GM10248 (cell line): ENCODE results near the gene FHL5.

Experiments
- CTCF ChIA-PET: fragments of 300-600 bp; sonication (Branson Sonifier 250); formaldehyde crosslinking; extraction: SDS; loops from one replicate; lab custom pipeline; 2021; ENCODE audit warnings: antibody characterized with exemption; lab: Yijun Ruan, JAX
- POLR2A ChIA-PET: fragments of 350-650 bp; sonication (Branson Sonifier 250); formaldehyde crosslinking; extraction: SDS; loops from one replicate; lab custom pipeline; 2020; ENCODE audit warnings: antibody characterized with exemption; lab: Yijun Ruan, JAX
- DNase-seq: peaks from one replicate; pipeline ENCODE4 v3.0.0; 2012; ENCODE audit errors: extremely low spot score
- TF ChIP-seq, protein P1 (sequence below): IDR thresholded peaks from 2 replicates; pipeline ENCODE4 v1.5.1; 2012; ENCODE audit warnings: mild to moderate bottlenecking, low read depth; ENCODE audit errors: extremely low read depth, missing control alignments, control extremely low read depth

FHL5 gene

DNA sequence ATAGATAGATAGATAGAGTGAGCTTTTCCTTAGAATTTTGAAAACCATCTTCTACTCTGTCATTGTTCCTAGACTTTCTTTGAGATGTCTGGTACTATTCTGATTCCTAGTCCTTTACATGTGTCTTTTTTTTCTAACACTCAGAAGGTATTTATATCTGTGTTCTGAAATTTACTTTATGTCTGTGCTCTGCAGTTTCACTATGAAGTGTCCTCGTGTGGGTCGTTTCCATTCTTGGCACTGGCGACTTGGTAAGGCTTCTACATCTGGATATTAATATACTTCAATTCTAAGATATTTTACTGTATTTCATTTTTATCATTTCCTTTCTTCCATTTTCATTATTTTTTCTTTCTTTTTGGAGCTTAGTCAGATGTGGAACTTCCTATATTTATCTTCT is 87.0 kb downstream of the FHL5 start:
- ChIA-PET CTCF (no interaction called here), POLR2A (no interaction called here)
- TF ChIP-seq, protein P1, sequence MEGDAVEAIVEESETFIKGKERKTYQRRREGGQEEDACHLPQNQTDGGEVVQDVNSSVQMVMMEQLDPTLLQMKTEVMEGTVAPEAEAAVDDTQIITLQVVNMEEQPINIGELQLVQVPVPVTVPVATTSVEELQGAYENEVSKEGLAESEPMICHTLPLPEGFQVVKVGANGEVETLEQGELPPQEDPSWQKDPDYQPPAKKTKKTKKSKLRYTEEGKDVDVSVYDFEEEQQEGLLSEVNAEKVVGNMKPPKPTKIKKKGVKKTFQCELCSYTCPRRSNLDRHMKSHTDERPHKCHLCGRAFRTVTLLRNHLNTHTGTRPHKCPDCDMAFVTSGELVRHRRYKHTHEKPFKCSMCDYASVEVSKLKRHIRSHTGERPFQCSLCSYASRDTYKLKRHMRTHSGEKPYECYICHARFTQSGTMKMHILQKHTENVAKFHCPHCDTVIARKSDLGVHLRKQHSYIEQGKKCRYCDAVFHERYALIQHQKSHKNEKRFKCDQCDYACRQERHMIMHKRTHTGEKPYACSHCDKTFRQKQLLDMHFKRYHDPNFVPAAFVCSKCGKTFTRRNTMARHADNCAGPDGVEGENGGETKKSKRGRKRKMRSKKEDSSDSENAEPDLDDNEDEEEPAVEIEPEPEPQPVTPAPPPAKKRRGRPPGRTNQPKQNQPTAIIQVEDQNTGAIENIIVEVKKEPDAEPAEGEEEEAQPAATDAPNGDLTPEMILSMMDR = no peak
- DNase-seq = peak; percentile 14

DNA sequence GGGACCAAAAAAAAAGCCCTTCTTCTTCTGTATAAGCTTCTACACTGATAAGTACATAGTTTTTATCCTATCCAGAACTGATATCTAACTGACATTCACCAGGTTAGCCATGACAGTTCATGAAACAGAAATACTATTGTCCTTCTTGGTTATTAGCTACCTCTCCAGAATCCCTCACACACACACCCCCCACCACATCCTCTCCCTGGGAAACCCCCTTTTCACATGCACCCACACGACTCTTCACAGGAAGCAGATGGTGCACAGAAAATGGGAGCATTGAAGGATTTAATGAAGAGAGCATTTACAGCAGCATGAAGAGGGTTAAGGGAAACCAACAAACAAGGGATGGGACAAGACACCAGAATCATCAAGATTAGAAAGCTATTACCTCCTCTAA is 88.9 kb downstream of the FHL5 start:
- ChIA-PET POLR2A (no interaction called here), CTCF (interaction anchor here (1.1 kb wide), 1 partner anchor 10 kb away, joined by 4 read pairs; no protein-coding TSS in a partner anchor)
- TF ChIP-seq, protein P1 = no peak
- DNase-seq = no peak

DNA sequence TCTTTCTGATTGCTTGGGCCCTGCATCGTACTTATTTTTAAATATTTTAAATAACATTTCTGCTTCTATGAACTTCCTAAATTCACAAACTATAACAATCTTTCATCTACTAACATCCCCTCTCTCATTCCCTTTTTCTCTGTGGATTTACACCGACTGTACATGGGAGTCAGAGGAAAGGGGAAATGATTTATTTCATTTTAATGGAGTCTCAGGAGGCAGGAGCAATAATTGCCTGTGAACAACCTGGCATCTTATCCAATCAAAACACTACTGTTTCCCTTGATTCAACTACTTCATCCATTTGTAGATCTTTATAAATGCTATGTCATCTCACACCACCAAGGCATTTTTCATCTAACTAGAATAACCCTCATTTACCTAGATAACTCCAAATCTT is 89.6 kb downstream of the FHL5 start:
- TF ChIP-seq, protein P1 = no peak
- CTCF ChIA-PET = no interaction called here

DNA sequence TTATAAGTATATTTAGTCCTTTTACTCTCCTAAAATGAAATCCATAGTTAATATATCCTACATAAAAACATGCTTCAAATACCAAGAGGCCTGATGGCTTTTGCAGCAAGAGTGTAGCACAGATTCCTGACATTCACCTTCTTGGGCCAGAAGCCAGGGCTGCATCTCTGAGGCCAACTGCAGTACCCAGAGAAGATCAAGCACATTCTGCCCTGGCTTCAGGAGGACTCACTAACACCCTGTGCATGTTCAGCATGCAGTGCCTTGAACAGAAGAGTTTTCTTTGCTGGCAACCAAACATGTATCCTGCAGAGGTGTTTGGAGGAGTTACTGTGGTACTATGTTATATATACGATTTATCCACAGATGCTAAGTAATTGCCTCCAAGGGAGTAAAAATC is 90.3 kb downstream of the FHL5 start:
- DNase-seq = no peak
- TF ChIP-seq, protein P1 = no peak
- ChIA-PET CTCF (no interaction called here), POLR2A (no interaction called here)

More for the DNA sequence above, 89.6 kb downstream of the FHL5 start:
- POLR2A ChIA-PET = no interaction called here
- no peak for DNase-seq

- TF ChIP-seq, protein P1 = no peak
- POLR2A ChIA-PET = no interaction called here
- CTCF ChIA-PET = interaction anchor here (1.7 to 2.1 kb wide), 2 partner anchors 9 to 27 kb away, joined by 3 to 9 read pairs; no protein-coding TSS in a partner anchor
- no peak for DNase-seq
Measured at GRCh38 chr6:96656567-96656966, 93.6 kb downstream of the FHL5 start.

- TF ChIP-seq, protein P1 = no peak
- ChIA-PET POLR2A (no interaction called here), CTCF (interaction anchor here (1.7 to 2.1 kb wide), 2 partner anchors 10 to 28 kb away, joined by 3 to 9 read pairs; no protein-coding TSS in a partner anchor)
- DNase-seq = no peak
Measured at GRCh38 chr6:96657344-96657743, 94.4 kb downstream of the FHL5 start.
